ENCODE measurements around the gene RPL7A.
"Not testable (repeated sequence)": the region's sequence is repeated elsewhere in the genome, so short reads cannot be mapped to it uniquely, and the experiment has no call there.

The RPL7A gene

GRCh38 chr9:133370685-133371084, 22.7 kb downstream of the RPL7A start:
- no peak for DNase-seq

GRCh38 chr9:133371261-133371711, 23.3 kb downstream of the RPL7A start:
- DNase-seq, result no peak

- no peak for DNase-seq
Measured at GRCh38 chr9:133372144-133372543, 24.1 kb downstream of the RPL7A start.

GRCh38 chr9:133374612-133375115, 26.6 kb downstream of the RPL7A start:
- no peak for DNase-seq

GRCh38 chr9:133375116-133375723, 27.2 kb downstream of the RPL7A start:
- no peak for DNase-seq

- peak; percentile 92 for DNase-seq
Measured at GRCh38 chr9:133375724-133376654, 28.0 kb downstream of the RPL7A start, which contains the start of the genes STKLD1 and SURF4. Gene STKLD1, plus strand, starts transcription at chr9:133376366. Its CDS starts 108 bp downstream, at chr9:133376474. Gene SURF4, minus strand, starts transcription at chr9:133376060. Its CDS starts 91 bp downstream, at chr9:133375969.

GRCh38 chr9:133377280-133377679, 29.3 kb downstream of the RPL7A start:
- not testable (repeated sequence) for DNase-seq

GRCh38 chr9:133377721-133378216, 29.8 kb downstream of the RPL7A start:
- no peak for DNase-seq

- DNase-seq, result no peak
Measured at GRCh38 chr9:133378408-133378962, 30.5 kb downstream of the RPL7A start.

GRCh38 chr9:133379153-133380086, 31.4 kb downstream of the RPL7A start:
- DNase-seq, result no peak

GRCh38 chr9:133380734-133381133, 32.7 kb downstream of the RPL7A start:
- DNase-seq, result no peak

- DNase-seq, result no peak
Measured at GRCh38 chr9:133382507-133383141, 34.6 kb downstream of the RPL7A start.

GRCh38 chr9:133383438-133383837, 35.4 kb downstream of the RPL7A start:
- DNase-seq, result no peak

- DNase-seq, result no peak
Measured at GRCh38 chr9:133384736-133385321, 36.8 kb downstream of the RPL7A start.

GRCh38 chr9:133385452-133385851, 37.4 kb downstream of the RPL7A start:
- no peak for DNase-seq

GRCh38 chr9:133386338-133386737, 38.3 kb downstream of the RPL7A start:
- DNase-seq, result no peak

- no peak for DNase-seq
Measured at GRCh38 chr9:133387680-133388079, 39.7 kb downstream of the RPL7A start.

GRCh38 chr9:133389025-133389557, 41.1 kb downstream of the RPL7A start:
- DNase-seq, result no peak

- no peak for DNase-seq
Measured at GRCh38 chr9:133389562-133389961, 41.5 kb downstream of the RPL7A start.

GRCh38 chr9:133390713-133391112, 42.7 kb downstream of the RPL7A start:
- no peak for DNase-seq

GRCh38 chr9:133391449-133391848, 43.4 kb downstream of the RPL7A start:
- DNase-seq, result not testable (repeated sequence)

Measured in T1000 (cell line).